Neutrophil (primary cell): Measurements from ENCODE around the gene BMAL1.

ENCODE experiments used
- H3K27ac ChIP-seq: fragments of 200-600 bp; sonication (generic); 2 replicates; pipeline ENCODE4 v1.5.1; 2016; ENCODE audit warnings: mild to moderate bottlenecking, moderate library complexity
- H3K27me3 ChIP-seq: fragments of 200-600 bp; sonication (generic); 2 replicates; pipeline ENCODE4 v1.6.0; 2016; ENCODE audit warnings: mild to moderate bottlenecking
- H3K36me3 ChIP-seq: fragments of 200-600 bp; sonication (generic); 2 replicates; pipeline ENCODE4 v1.5.1; 2017
- H3K4me1 ChIP-seq, 2 experiments: fragments of 200-600 bp in 1 of 2; sonication (generic) in 1 of 2; 1 replicate in 1 of 2; 2 replicates in 1 of 2; pipeline versions ENCODE4 v1.5.1 to v1.6.1; 2013 to 2016; ENCODE audit warnings: low read depth in 1 of 2, low read length in 1 of 2, mild to moderate bottlenecking in 1 of 2, moderate library complexity in 1 of 2; ENCODE audit not compliant: control insufficient read depth in 1 of 2, insufficient read depth in 1 of 2
- H3K4me3 ChIP-seq, 2 experiments: fragments of 200-600 bp in 1 of 2; sonication (generic) in 1 of 2; 1 replicate in 1 of 2; 2 replicates in 1 of 2; pipeline ENCODE4 v1.5.1; 2013 to 2016; ENCODE audit warnings: low read depth in 1 of 2, low read length in 1 of 2, mild to moderate bottlenecking in 1 of 2, moderate library complexity in 1 of 2
- H3K9me3 ChIP-seq: fragments of 200-600 bp; sonication (generic); 2 replicates; pipeline ENCODE4 v1.5.1; 2016
- CTCF ChIP-seq: fragments of 200-600 bp; sonication (generic); IDR thresholded peaks from 2 replicates; pipeline ENCODE4 v1.5.1; 2016; ENCODE audit warnings: antibody characterized with exemption

BMAL1 gene

DNA sequence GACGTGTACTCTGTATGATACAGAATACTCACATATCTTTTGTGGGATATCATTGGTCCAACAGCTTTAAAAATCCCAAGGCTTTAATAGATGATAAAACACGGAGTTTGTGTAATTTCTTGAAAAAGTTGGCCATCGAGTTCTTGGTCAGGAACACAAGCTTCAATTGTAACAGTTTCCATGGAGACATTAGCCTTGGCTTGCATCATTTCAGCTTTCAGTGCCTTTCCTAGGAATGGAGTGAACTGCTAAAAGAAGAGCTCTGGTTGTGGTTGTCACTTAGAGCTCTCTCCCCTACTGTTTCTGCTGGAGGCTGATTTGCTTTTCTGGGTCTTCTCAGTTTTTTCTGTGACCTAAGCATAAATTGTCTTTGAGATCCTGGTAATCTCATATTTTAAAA is 14.2 kb downstream of the BMAL1 start:
- no peaks in the 10 kb centered on the region for H3K36me3 ChIP-seq
- H3K27ac ChIP-seq = no peak overlapping the region
- no peaks in the 10 kb centered on the region for H3K9me3 ChIP-seq
- H3K27me3 ChIP-seq = no peaks in the 10 kb centered on the region
- no peak overlapping the region for H3K4me3 ChIP-seq
- H3K4me1 ChIP-seq = peaks cover 21 to 26% of the 10 kb centered on the region in 2 experiments
- no peak for TF ChIP-seq CTCF

DNA sequence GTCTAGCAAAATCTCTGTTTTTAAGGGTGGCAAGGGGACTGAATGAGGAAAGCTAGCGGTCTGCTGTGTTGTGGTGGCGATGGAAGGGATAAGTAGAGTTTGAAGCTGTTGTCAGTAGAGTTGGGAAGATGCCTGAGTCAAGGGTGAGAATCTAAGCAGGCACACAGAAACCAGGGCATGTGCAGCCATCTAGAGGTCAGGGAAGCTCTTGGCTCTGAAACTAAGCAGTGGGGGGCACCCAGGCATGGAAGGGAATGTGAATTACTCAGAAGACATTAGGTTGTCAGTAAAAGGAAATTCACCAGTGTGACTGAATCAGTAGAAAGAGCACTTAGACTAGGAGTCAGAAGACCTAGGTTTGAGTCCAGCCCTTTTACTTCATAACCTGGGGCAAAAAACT is 15.4 kb downstream of the BMAL1 start:
- Histone ChIP-seq H3K4me1 (peaks cover 18 to 28% of the 10 kb centered on the region in 2 experiments), H3K4me3 (no peak overlapping the region), H3K9me3 (no peaks in the 10 kb centered on the region), H3K27me3 (no peaks in the 10 kb centered on the region), H3K36me3 (no peaks in the 10 kb centered on the region), H3K27ac (no peak overlapping the region)
- TF ChIP-seq CTCF = no peak

GRCh38 chr11:13294178-13294577 is 16.6 kb downstream of the BMAL1 start:
- Histone ChIP-seq H3K27me3 (no peaks in the 10 kb centered on the region), H3K27ac (no peak overlapping the region), H3K4me1 (peaks cover 21 to 33% of the 10 kb centered on the region in 2 experiments), H3K36me3 (no peaks in the 10 kb centered on the region), H3K4me3 (no peak overlapping the region), H3K9me3 (no peaks in the 10 kb centered on the region)
- no peak for TF ChIP-seq CTCF

DNA sequence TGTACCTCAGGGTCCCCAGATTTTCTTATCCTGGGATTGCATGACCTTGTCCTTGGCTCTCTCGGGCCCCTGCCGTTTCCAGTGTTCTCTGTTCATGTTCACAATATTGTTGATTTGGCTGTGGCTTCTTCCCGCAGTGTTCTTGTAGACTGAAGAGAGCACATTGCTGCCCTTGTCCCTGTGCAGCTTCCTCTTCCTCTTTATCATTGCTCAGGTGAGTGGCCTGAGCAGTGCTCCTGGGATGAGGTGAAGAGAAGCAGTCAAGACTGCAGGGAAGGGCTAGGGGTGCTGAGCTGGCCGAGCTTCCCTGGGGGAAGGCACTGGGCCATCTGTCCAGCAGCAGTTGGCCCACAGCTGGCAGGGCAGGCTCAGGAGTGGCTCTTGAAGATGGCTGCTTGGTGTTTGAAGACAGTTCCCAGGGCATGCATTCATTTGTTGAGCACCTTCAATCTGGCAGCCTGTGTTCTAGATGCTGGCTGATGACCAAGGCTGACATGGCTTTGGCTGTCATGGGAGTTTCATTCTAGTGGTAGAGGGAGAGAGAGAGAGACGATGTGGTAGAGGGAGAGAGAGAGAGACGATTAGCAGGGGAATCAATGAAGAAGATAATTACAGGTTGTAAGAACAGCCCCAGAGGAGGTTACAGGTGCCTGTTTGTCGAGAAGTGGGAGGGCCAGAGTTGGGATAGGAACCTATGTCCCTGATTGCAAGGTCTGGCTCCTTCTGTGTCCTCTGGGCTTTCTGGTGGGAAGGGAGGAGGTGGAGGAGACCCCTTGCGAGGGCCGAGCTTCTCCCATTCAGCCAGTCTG is 17.4 kb downstream of the BMAL1 start:
- H3K4me3 ChIP-seq = no peak overlapping the region
- no peak for TF ChIP-seq CTCF
- no peaks in the 10 kb centered on the region for H3K9me3 ChIP-seq
- H3K27ac ChIP-seq = peak overlapping the region; percentile 30
- peaks cover 21 to 33% of the 10 kb centered on the region in 2 experiments for H3K4me1 ChIP-seq
- no peaks in the 10 kb centered on the region for H3K27me3 ChIP-seq
- no peaks in the 10 kb centered on the region for H3K36me3 ChIP-seq

DNA sequence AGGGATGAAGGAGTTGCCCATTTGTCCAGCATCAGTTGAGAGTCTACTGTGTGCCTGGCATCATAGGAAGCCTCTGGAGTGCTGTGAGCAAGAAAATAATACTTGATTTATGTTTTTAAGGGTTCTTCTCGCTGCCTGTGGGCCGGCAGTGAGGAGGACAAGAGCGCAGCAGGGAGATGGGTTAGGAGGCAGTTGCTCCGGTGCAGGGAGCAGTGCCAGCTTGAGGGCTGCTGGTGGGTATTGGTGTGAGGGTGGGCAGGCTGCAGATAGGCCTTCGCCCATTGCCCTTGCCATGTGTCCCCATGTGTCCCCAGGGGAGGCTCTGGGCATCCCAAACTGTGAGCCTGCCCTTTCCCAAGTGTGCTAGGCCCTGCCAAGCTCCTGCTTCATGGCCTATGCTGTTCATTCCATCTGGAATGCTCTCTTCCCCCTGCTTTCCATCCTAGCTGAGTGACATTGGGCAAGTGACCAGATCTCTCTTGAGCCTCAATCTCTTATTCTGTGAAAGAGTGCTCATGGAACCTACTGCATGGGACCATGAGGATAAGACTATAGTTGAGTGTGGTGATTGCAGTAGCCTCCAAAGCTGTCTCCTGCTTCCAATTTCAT is 19.8 kb downstream of the BMAL1 start:
- Histone ChIP-seq H3K27me3 (no peaks in the 10 kb centered on the region), H3K4me1 (peaks cover 12 to 24% of the 10 kb centered on the region in 2 experiments), H3K9me3 (no peaks in the 10 kb centered on the region), H3K4me3 (no peak overlapping the region), H3K36me3 (no peaks in the 10 kb centered on the region), H3K27ac (peak overlapping the region; percentile 57)
- no peak for TF ChIP-seq CTCF
